Activated CD8-positive, alpha-beta memory T cell treated with anti-CD3 and anti-CD28 coated beads, Interleukin-2, amount 50 U/mL, for 48 hours (primary cell): Measurements from ENCODE around the gene GID8.

Source experiments
- DNase-seq: peaks from one replicate; pipeline ENCODE4 v3.0.0-alpha.2; 2020

The GID8 gene

GRCh38 chr20:62945771-62946339 is 7.9 kb downstream of the GID8 start:
- no peak for DNase-seq

DNA sequence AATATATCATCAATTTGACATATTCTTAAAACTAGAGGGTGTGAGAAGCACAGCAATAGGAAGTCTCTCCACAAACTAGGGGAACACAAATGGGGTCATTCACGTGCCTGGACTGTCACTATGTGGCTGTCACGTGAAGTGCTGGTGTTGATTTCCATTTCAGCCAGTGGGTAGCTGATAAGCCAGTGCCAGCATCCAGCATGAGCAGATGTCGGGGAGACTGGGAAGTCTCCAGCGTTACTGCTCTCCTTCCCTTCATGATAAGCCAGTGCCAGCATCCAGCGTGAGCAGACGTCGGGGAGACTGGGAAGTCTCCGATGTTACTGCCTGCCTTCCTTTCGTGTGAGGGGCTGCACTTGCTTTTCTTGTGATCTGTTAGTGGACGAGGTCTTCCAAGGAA is 9.0 kb downstream of the GID8 start:
- no peak for DNase-seq

GRCh38 chr20:62947532-62948300 is 9.8 kb downstream of the GID8 start:
- DNase-seq = no peak

- no peak for DNase-seq
Observed at GRCh38 chr20:62949153-62949821, 11.3 kb downstream of the GID8 start.

DNA sequence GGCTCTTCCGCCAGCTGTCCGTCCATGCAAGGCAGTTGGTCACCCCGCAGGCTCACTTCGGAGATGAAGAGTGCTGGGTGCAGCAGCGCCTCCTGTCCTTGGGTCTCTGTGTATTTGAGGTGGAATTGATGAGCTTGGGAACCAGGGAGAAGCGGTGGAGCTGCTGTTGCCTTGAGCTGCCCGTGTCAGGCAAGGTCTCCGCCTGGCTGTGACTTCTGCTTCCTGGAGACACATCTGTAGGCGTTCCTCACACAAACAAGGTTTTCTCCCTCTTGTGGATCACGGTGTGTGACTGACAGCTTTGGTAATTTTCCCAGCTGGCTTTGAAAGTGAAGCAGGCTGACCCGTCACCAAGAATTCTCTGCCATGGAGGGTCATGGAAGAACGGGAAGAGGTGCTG is 12.0 kb downstream of the GID8 start:
- DNase-seq = no peak

GRCh38 chr20:62950741-62951140 is 12.8 kb downstream of the GID8 start:
- DNase-seq = no peak

- DNase-seq = no peak
Observed at GRCh38 chr20:62951143-62951895, 13.4 kb downstream of the GID8 start.

DNA sequence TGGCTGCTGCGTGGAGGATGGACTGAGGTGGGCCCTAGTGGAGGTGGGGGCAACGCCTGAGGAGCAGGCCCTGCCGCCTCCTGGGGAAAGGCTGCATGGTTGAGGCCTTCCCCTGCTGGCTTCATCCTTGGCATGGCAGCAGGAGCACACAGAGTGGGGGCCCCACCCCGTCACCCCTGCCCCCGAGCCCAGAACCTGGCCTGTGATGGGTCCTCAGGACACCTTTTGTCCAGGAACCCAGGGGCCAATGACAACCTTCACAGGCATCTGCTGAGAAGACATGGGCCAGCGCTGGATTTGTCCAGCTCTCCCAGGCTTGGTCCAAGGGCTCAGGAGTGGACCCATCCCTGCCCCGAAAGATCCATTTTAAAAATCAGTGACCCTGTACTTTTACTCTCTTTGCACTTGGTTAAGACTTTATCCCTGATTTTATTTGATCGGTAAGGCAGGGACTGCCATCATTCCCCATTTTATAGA is 14.0 kb downstream of the GID8 start:
- DNase-seq = no peak

GRCh38 chr20:62952373-62952967 is 14.5 kb downstream of the GID8 start, which contains the start of gene SLC17A9:
Gene SLC17A9 (plus strand): TSS chr20:62952709. CDS start chr20:62952831, 122 bp downstream.
- DNase-seq = peak; percentile 87

DNA sequence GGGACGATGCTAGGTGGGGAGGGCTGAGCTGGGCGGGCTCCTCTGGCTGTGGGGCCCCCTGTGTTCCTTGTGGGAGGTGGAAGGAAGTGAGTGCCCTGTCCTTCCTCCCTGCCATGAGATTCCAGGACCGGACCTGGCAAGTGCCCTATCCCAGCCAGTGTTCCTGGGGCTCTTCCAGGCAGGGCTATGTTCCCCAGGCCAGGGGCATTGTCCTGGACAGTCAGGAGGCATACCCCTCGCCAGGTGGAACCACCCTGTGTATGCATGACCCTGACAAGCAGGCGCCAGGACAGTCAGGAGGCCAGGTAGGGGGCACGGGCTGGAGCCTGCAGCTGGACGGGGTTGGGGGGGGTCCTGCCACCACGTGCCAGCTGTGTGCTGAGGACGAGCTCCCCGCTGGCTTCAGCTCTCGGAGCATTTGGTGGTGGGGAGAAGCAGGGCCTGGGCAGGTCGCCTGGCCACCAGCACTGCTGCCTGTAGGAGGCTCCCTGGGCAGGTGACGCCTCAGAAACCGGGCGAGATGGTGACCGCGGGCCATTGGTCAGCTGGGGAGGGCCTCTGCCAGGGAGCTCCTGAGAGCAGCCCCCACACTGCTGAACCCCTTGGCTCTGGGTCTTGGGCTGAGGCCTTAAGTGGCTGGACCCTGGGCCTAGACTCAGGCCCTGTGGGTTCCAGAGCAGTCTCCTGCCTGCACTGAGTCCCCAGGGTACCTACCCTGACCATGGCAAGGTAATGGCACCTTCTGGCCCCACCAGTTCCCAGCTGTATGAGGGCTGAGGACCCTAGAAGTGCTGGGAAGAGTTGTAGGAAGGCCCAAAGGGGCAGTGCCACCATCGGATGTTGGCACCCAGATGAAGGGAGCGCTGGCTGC is 15.3 kb downstream of the GID8 start:
- no peak for DNase-seq

- DNase-seq = peak; percentile 79
Observed at GRCh38 chr20:62953839-62954703, 16.1 kb downstream of the GID8 start.

GRCh38 chr20:62955519-62956386 is 17.8 kb downstream of the GID8 start:
- no peak for DNase-seq

DNA sequence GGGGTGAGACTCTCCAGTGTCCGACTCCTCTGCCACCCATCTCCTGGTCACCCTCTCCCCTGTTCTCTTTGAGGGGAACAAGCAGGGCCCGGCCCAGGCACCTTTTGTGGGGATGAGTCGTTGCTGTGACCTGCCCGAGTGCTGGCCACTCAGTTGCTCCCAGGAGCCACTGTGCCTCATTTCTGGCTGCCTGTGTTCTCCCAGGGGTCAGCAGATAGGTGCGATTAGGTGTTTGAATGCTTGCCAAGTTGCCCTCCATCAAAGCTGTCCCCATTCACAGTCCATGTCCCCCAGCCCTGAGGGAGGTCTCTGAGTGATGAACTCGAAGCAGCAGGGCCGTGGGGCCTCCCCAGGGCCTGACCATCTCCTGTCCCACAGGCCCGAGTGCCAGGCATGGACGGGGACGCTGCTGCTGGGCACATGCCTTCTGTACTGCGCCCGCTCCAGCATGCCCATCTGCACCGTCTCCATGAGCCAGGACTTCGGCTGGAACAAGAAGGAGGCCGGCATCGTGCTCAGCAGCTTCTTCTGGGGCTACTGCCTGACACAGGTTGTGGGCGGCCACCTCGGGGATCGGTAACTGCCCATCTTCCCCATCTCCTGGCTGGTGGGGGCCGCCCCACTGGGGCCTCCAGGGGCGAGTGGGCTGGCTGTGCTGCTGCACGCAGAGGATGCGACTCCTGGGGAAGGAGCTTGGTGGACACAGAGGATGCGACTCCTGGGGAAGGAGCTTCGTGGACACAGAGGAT is 18.6 kb downstream of the GID8 start:
- no peak for DNase-seq

DNA sequence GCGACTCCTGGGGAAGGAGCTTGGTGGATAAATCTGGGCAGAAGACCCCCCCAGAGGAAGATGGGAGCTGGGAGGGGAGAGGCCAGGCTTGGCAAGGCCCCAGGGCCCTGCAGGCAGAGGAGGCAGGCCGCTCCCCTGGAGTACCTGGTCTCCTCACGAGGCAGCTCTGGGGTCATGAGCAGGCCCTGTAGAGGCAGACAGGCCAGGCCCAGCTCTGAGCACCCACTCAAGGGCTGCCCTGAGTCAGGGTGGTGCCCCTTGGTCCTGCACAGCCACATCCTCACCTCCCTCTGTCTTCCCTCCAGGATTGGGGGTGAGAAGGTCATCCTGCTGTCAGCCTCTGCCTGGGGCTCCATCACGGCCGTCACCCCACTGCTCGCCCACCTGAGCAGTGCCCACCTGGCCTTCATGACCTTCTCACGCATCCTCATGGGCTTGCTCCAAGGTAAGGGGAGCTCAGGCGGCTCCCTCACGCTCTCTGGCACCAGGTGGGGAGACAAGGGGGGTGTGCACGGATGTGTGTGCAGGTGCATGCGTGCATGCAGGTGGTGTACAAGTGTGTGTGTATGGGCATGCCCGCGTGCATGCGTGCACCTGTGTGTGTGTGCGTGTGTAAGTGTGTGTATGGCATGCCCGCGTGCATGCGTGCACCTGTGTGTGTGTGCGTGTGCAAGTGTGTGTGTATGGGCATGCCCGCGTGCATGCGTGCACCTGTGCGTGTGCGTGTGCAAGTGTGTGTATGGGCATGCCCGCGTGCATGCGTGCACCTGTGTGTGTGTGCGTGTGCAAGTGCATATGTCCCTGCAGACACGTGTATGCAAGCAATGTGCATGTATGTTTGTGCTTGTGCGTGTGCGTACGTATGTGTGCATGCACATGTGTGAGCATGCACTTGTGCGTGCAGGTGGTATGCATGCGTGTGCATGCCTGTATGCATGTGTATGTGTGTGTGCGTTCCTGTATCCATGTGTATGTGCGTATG is 19.5 kb downstream of the GID8 start:
- no peak for DNase-seq

- no peak for DNase-seq
Observed at GRCh38 chr20:62958388-62959100, 20.6 kb downstream of the GID8 start.

- no peak for DNase-seq
Observed at GRCh38 chr20:62959101-62959971, 21.4 kb downstream of the GID8 start.
